HG03432 (cell line): ENCODE measurements around the gene CENPE.
"Not testable (repeated sequence)": the region's sequence is repeated elsewhere in the genome, so short reads cannot be mapped to it uniquely, and the experiment has no call there.

Experiments
- ATAC-seq: cut with Tn5 transposase; IDR thresholded peaks from one replicate; pipeline ENCODE4 v1.9.1; 2021; ENCODE audit warnings: mild to moderate bottlenecking, moderate library complexity; ENCODE audit not compliant: unreplicated experiment

CENPE gene, protein sequence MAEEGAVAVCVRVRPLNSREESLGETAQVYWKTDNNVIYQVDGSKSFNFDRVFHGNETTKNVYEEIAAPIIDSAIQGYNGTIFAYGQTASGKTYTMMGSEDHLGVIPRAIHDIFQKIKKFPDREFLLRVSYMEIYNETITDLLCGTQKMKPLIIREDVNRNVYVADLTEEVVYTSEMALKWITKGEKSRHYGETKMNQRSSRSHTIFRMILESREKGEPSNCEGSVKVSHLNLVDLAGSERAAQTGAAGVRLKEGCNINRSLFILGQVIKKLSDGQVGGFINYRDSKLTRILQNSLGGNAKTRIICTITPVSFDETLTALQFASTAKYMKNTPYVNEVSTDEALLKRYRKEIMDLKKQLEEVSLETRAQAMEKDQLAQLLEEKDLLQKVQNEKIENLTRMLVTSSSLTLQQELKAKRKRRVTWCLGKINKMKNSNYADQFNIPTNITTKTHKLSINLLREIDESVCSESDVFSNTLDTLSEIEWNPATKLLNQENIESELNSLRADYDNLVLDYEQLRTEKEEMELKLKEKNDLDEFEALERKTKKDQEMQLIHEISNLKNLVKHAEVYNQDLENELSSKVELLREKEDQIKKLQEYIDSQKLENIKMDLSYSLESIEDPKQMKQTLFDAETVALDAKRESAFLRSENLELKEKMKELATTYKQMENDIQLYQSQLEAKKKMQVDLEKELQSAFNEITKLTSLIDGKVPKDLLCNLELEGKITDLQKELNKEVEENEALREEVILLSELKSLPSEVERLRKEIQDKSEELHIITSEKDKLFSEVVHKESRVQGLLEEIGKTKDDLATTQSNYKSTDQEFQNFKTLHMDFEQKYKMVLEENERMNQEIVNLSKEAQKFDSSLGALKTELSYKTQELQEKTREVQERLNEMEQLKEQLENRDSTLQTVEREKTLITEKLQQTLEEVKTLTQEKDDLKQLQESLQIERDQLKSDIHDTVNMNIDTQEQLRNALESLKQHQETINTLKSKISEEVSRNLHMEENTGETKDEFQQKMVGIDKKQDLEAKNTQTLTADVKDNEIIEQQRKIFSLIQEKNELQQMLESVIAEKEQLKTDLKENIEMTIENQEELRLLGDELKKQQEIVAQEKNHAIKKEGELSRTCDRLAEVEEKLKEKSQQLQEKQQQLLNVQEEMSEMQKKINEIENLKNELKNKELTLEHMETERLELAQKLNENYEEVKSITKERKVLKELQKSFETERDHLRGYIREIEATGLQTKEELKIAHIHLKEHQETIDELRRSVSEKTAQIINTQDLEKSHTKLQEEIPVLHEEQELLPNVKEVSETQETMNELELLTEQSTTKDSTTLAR (N-terminal part only)

DNA sequence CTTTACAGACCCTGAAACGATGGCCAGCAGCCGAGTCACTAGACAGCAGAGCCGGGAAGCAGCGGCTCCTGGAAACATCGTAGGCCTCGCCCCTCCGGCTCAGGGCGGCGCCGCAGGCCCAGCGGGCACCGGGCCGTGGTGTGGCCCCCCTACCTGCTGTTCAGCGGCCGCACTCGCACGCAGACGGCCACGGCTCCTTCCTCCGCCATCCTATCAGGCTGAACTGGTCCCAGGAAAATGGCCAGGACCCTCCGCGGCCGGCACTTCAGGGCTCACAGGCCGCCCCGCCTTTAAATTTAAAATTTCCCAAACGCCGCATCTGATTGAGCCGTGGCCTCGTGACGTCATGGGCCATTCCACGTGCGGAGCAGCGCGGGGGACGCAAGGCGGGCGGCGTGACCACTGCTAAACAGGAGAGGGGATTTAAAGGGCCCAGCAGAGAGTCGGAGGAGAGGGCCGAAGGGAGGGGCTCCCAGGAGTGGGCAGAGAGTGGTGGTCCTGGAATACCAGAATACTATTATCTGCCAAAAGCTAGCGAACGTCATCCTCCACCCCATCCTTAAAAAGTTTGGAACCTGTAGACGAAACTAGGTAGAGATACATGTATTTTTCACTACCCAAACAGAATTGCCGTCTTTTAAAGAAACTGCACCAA, at the start of gene CENPE:
TSS of gene CENPE (minus strand) at position 233 of the 655 bp plus-strand sequence. CDS start at position 209, 24 bp downstream.
- peak; percentile 96 for ATAC-seq

DNA sequence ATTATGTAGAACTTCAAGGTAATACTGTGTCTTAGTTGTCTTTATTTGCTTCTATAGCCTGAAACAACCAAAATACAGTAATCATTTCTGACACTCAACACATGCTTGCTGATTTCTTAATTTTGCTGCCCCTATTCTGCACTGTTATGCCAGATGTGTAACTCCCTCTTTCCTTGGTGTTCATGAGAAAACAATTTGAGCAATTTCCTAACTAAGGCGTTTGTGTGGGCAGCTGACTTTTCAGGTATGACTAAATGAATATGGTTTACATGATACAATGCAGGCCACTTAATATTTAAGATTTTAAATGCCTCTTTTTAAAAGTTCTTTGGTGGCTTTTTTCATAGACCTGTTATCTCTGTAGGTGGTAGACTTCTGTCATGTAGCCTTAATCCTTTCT, 46.1 kb upstream of the CENPE start:
- no peak for ATAC-seq

DNA sequence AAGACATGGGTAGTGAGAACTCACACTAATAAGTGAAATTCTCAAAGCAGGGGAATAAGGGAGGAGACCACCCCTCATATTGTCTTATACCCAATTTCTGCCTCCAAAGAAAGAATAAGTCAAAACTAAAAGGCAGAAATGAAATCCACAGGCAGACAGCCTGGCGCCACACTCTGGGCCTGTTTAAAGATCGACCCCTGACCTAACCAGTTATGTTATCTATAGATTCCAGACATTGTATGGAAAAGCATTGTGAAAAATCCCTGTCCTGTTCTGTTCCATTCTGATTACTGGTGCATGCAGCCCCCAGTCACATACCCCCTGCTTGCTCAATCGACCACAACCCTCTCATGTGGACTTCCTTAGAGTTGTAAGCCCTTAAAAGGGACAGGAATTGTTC, 32.8 kb upstream of the CENPE start:
- ATAC-seq, result not testable (repeated sequence)

DNA sequence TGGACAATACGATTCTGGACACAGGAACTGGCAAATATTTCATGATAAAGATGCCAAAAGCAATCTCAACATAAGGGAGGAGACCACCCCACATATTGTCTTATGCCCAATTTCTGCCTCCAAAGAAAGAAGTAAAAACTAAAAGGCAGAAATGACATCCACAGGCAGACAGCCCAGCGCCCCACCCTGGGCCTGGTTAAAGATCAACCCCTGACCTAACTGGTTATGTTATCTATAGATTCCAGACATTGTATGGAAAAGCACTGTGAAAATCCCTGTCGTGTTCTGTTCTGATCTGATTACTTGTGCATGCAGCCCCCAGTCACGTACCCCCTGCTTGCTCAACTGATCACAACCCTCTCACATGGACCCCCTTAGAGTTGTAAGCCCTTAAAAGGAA, 25.4 kb upstream of the CENPE start:
- not testable (repeated sequence) for ATAC-seq

DNA sequence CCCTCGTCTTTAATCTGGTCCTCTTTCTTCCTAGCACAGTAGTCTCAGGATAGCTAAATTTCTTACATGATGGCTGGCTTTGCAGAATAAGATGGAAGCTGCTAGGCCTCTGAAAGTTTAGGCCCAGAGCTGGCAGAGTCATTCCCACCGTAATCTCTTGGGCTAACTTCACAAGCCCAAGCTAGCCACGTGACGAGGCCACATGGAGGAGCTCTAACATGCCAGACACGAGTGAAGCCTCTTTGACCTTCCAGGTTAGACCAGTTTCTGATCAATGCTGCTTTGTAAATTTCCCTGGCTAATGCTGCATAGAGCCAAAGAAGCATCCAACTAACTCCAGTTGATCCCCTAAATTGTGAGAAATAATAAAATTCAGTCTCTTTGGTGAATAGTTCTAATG, 9.5 kb upstream of the CENPE start:
- peak; percentile 35 for ATAC-seq

DNA sequence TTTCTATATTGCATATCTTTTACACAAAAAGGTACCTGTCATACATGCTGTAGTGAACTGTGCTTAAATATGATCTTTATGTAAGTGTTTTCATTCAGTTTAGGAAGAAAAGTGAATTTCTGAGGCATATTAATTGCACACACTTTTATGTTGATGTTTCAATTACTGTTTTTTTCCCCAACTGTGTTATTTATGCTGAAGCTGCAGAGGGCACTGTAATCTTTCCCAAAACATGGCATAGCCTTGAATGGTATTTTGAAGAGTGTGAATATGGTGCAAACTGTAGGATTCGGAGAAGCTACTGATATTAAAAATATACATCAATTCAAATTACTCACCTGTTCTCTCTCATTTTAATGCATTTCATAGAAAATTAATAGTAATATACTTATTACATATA, 6.0 kb upstream of the CENPE start:
- no peak for ATAC-seq

DNA sequence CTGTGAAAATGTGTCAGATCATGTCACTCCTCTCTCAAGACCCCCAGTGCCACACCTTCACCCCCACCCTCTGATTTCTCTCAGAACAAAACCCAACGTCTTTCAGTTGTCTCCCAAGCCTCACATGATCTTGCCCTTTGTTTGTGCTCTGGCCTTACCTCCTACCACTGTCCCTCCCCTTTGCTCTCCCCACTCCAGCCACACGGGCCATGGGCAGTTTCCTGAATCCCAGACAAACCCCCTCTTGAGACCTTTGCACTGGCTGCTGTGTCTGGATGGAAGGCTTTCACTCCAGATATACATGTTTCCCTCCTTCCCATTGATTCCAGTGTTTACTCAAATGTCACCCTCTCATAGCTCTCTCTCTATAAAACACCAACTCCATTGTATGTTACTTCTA, 3.6 kb upstream of the CENPE start:
- ATAC-seq, result no peak

DNA sequence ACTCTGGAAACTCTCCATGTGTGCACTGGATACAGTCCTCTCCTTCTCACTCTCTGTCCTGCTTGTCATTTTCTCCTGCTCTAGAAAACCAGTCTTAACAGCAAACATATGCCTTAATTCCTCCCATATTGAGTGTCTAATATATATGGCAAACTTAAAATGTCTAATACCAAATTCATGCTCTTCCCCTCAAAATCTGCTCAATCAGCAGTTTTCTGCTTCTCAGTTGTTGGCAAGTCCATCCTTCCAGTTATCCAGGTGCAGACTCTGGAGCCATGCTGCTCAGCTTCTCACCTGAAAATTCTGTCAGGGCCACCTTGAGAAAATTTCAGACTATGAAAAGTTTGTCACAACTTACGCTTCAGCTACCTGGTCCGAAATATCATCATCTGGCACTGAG, 3.1 kb upstream of the CENPE start:
- no peak for ATAC-seq

DNA sequence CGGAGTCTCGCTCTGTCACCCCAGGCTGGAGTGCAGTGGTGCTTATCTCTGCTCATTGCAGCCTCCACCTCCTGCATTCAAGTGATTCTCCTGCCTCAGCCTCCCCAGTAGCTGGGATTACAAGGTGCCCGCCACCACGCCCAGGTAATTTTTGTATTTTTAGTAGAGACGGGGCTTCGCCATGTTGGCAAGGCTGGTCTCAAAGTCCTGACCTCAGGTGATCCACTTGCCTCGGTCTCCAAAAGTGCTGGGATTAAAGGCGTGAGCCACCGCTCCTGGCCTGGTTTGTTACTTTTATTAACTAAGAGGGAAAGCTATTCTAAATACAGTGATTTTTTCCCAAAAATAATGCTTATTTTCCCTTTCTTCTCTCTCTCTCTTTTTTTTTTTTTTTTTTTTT, 866 bp upstream of the CENPE start:
- no peak for ATAC-seq

DNA sequence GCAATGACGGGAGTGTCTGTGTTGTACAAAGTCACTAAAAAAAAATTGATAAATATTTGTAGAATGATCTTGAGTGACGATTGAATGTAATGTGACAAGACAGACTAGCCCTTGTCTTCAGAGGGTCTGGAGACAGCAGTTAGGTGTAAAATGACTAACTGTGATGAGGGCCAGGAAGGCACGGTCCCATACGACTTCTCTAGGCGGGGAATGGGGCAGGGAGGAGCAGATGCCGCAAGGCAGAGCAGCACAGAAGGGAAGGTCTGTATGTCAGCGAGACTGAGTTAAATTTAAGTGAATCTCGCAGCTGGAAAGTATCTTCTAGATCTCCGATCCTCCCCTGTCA, 405 bp downstream of the CENPE start:
- ATAC-seq, result peak; percentile 58

DNA sequence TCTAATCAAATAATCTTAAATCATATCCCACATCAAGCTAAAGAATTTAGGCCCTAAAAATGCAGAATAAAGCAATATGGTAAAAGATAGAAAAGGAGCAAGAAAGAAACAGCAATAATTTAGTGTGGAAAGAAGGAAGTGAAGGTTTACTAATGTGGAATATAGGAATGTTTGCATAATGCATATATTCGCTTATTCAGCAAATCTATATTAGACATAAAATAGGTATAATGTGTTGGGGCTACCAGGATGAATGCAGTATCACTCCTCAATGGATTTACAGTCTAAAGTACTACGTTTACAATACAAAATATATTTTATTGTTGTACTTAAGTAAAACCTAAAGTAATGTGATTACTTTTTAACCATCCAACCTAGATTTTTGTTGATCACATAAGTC, 4.7 kb downstream of the CENPE start:
- ATAC-seq, result no peak

DNA sequence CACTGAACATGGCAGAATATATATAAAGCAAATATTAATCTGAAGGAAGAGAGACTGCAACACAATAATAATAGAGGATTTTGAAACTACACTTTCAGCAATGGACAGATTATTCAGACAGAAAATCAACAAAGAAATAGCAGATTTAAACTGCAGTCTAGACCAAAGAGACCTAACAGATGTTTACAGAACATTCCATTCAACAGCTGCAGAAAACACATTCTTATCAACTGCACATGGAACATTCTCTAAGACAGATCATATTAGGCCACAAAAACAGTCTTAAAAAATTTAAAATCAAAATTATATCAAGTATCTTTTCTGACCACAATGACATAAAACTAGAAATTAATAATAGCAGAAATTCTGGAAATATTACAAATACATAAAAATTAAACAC, 27.1 kb downstream of the CENPE start:
- ATAC-seq, result no peak

DNA sequence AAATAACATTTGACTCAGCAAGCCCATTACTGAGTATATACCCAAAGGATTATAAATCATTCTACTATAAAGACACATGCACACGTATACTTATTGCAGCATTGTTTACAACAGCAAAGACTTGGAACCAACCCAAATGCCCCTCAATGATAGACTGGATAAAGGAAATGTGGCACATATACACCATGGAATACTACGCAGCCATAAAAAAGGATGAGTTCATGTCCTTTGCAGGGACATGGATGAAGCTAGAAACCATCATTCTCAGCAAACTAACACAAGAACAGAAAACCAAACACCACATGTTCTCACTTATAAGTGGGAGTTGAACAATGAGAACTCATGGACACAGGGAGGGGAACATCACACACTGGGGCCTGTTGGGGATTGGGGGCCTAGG, 28.4 kb downstream of the CENPE start:
- ATAC-seq, result not testable (repeated sequence)

DNA sequence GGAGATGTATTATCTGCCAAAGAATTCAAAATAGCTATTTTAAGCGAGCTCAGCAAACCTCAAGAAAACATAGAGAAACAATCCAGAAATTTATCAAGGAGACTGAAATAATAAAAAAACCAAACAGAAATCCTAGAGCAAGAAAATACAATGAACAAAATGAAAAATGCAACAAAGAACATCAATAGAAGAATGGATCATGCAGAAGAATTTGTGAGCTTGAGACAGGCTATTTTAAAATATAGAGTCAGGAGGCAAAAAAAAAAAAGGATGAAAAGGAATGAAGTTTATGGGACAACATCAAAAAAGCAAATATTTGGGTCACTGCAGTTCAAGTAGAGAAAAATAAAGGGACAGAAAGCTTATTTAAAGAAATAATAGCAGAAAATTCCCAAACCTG, 29.1 kb downstream of the CENPE start:
- no peak for ATAC-seq

DNA sequence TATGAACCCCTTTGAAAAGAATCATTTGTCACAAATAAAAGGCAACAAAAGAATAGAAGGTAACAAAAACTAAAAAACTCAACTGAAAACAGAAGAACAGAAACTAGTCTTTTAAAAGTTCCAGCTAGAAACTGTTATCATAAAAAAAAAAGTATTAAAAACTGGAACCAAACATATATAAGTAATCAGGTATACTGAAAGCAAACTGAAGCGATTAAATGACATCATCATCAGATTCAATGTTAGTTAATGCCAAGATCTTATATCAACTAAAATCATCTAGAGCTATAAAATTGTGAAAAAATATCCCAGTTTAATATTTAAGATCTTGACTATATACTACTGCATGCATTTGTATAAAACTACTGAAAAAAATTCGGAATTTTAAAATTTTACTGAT, 36.0 kb downstream of the CENPE start:
- no peak for ATAC-seq

DNA sequence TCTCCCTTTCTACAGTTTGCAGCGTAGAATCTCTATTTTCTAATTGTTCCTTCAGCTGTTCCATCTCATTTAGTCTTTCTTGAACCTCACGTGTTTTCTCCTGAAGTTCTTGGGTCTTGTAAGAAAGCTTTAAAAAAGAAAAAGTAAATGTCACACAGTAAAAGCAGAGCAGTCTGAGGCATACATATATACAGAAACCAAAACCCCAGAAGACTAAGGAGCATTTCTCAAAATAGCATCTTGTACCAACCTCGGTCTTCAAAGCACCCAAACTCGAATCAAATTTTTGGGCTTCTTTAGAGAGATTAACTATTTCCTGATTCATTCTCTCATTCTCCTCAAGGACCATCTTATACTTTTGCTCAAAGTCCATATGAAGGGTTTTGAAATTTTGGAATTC, 39.4 kb downstream of the CENPE start:
- no peak for ATAC-seq

DNA sequence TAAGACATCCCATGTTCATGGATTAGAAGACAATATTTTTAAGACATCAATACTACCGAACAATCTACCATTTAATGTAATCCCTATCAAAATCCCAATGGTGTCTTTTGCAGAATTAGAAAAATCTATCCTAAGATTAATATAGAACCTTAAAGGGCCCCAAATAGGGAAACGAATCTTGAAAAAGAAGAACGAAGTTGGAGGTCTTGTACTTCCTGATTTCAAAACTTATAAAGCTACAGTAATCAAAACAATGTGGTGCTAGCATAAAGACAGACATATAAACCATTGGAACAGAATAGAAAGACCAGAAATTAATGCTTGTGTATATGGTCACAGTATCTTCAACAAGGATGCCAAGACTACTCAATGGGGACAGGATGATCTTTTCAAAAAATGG, 42.0 kb downstream of the CENPE start:
- no peak for ATAC-seq

DNA sequence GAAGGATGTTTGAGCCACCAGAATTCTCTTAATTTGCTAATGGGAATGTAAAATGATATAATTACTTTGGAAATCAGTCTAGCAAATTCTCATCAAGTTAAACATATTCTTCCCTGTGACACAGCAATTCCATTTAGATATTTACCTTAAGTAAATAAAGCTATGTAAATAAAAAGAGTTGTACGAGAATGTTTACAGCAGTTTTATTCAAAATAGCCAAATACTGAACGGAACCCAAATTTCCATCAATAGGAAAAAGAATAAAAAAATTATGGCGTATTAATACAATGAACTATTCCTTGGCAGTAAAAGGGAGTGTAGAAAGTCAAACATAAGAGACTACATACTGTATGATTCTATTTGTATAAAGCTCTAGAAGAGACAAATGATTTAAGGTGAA, 45.8 kb downstream of the CENPE start:
- no peak for ATAC-seq

DNA sequence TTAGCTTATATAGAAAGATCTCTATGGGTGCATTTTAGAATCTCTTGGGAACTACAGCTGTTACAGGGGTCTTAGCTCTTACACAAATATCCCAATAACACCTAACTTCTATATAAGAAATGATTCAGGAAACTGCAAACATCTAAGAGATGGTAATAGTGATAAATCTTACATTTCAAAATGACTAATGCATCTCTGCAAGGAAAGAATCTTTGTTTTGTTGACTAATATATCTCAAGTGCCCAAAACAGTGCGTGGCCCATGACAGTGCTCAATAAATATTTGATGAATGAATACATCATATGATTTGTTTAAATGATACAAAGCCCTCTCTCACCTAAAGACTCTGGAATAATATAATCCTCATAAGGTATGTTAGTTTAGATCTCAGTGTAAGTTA, 47.5 kb downstream of the CENPE start:
- no peak for ATAC-seq

DNA sequence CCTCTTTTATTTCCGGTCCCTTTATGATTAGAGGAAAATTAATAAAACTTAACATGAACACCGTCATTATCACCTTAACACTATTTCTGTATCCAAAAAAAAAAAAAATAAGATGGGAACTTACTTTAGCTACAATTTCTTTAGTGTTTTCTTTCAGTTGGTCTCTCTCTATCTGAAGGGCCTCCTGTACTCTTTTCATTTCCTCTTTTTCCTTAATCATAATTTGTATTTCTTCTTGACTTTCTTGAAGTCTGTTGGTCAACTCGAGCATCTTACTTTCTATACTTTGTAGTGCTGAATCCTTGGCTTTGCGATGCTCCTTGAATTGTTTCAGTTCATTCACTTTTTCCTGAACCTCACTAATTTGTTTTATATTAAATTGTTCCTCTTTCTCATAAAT, 53.2 kb downstream of the CENPE start:
- no peak for ATAC-seq

DNA sequence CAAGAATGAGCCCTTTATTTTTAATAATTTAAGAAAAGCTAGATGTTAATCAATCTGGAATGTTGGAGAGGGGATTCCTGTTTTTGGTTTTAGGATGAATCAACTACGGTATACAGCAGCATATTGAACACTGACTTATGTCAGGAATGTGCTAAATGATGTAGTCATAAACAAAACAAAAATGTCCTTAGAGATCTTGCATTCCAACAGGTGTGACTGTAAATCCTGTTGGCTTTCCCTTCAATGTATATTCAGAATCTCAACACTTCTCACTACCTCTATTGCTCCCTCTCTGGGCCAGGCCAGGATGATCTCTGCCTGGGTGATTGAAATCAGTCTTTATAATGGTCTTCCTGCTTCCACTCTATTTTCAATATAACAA, 60.7 kb downstream of the CENPE start:
- no peak for ATAC-seq
